GM18909 (cell line): ENCODE data around the gene GTPBP6.
"Not testable (repeated sequence)": the region's sequence is repeated elsewhere in the genome, so short reads cannot be mapped to it uniquely, and the experiment has no call there.

ENCODE experiments used
- ATAC-seq: cut with Tn5 transposase; IDR thresholded peaks from one replicate; pipeline ENCODE4 v1.9.1; 2021; ENCODE audit warnings: mild to moderate bottlenecking; ENCODE audit not compliant: unreplicated experiment, poor library complexity

GTPBP6 gene

DNA sequence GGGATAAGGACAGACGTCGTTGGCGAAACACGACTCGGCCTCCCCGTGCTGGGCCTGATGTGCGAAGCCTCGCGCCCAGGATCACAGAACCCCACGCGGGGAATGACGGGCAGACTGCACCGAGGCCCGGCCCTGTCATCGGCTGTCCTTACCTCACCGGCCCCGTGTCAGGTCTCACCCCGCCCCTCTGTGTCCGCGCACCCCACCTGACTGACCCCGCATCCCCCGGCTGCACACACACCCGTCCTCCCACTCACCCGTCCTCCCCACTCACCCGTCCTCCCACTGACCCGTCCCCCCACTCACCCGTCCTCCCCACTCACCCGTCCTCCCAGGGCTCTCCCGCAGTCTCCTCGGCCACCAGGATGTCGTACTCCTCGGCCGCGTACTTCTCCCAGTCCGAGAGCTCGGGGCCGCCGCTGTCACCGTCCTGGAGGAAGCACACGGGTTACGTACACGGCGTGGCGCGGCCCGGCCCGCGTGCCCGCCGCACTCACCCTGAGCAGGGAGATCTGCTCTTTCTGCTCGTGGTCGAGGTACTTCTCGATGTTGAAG, 19.8 kb upstream of the GTPBP6 start:
- no peak for ATAC-seq

DNA sequence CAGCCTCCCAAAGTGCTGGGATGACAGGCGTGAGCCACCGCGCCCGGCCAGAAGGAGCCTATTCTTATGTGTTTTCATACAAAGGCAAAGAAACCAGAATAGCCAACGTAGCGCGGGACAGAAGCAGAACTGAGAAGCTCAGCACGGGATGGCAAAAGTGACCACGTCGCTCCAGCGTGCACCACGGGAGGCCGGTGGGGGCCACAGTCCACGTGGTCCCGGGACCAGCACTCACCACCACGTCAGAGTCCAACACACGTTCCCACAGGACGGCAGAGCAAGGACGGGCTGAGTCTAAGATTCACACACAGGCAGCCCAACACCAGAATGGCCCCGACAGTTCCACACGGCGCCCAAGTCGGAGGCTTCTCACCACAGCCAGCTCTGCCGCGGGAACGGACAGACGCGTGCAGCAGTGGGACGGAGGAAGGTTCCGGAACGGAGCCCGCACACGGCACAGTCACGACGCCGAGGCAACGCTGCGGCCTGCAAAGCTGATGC, 18.8 kb upstream of the GTPBP6 start:
- ATAC-seq, result no peak

DNA sequence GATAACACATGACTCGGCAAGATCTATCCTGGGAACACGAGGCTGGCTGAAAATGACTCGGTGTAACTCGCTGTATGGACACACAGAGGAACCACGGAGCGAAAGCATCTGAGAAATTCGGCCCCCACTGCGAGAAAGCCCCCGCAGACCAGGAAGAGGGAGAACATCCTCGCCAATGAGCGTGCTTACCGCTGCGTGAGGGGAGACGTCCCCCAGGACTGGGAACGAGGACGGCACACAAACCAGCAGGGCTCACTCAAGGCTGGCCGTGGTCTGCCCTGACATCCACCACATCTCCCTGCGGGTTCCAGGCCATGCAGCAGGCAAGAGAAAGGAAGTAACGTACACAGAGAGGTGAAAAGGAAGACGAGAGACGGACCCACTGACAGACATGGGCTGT, 17.6 kb upstream of the GTPBP6 start:
- ATAC-seq, result no peak

DNA sequence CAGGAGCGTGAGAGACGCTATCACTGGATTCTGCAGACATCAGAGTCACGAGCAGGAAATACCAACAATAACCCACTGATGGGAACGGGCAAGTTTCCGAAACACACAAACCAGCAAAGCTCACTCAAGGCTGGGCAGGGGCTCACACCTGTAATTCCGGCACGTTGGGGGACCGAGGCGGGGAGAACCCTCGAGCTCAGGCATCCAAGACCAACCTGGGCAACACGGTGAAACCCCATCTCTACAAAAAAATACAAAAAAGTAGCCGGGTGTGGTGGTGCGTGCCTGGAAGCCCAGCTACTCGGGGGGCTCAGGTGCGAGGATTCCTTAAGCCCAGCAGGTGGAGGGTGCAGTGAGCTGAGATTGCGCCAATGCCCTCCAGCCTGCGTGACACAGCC, 17.2 kb upstream of the GTPBP6 start:
- ATAC-seq, result no peak

DNA sequence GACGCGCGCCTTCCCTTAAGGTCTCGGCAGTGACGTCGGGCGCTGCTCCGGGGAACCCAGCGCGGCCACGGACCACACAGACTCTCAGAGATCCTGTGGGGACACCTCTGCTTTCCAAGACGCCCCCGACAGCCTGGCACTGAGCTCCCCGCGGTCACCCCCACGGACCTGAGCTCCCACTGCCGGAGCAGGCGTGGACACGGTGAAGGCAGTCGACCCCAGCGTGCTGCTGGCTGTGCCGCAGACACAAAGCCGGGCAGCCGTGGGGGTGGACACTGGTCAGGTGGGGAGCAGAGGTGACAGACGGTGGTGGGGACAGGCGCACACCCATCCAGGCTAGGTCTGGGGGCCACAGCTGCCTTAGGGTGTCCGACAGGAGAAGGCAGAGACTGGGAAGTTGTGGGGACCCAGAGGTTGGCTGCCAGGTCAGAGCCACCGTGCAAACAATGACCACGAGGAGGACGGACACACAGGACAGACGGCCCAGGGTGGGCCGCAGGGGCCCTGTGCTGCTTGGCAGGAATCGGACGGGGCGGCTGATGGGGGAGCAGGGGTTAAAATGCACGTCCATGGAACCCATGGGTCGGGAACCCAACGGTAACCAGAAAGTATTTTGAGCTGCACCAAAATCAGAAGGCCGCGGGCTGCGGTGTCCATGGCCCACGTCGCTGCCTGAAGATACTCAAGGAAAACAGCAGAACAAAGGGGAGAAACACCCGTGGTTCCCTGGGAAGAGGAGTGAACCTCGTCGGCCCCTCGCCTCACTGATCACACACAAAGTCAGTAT, 16.6 kb upstream of the GTPBP6 start:
- ATAC-seq, result no peak

DNA sequence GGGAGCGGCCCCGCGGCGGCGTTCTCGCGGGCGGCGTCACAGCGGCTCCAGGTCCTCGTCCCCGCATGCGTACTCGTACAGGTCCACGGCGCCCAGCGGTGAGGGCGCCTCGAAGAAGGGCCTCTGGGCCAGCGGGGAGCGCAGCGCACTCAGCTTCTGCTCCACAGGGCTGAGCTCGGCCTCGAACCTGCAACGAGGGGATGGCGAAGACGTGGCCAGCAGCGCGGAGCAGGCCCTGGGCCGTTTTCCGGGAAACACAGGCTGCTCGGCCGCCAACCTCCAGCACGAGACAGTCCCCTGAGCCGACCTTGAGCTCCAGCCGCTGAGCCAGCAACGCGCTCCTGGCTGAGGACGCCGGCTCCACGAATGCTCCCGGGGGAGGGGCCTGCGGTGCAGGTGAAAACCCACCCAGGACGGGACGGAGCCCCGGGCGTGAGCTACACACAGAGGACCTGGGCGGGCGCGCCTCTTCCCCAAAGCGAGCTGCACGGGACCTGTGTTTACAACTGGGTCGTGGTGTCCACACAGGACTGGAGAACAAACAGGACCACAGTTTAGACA, 15.8 kb upstream of the GTPBP6 start:
- ATAC-seq, result no peak

DNA sequence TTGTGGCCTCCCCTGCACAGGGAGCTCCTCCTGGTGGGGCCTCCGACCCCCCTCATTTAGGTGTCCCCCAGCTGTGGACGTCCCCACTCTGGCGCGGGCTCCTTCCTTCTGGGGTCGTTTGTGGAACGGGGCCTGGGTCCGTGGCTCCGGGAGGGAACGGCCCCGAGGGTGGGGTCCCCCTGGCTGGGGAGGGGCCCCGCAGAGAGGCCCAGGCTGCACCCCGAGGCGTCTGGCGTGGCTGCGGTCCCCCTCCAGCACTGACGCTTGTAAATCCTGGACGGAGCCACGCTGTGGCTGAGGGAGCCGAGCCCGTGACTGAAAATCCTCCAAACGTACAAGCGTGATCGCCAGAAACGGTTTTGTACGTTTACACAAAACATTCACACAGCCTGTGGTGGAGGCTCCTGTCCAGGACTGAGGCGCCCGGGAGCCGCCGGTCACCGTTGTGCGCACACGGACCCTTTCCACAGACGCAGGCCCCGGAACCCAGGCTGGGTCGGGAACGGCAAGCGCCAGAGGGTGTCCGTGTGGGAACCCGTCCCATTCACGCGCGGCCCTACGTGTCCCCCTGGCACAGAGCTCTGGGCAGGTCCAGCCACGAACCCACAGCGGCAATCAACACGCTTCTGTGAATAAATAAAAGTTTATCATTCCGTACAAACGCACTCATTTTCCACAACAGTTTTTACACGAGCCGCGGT, 15.2 kb upstream of the GTPBP6 start:
- ATAC-seq, result no peak

DNA sequence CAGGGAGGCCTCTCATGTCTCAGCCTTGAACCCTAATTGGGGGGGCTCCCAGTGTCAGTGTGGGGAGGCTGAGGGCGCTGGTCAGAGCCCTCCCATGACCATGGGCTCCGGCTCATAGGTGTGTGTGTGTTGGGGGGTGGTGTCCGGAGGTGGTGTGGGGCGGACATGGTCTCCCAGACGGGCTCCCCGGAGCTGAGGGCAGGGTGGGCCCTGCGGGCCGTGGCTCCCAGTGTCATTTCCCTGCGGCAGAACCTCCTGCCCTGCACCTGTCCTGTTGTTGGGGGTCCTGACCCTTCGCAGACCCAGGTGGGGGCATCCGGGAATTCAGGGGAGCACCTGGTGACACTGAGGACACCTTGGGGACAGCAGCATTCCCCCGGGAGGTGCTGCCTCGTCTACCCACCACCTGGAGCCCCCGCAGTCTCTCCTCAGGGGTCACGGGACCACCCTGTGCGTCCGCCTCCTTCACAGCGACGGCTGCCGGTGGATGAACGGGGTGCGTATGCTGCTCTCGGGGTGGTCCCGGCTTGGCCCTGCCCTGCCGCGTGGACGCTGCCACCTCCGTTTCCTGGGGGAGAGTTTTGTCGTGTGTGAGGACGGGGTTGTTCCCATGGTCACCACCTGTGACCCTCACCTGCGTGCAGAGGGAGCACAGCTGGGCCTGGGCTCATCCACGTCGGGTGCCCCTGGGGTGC, 14.5 kb upstream of the GTPBP6 start:
- ATAC-seq, result no peak

DNA sequence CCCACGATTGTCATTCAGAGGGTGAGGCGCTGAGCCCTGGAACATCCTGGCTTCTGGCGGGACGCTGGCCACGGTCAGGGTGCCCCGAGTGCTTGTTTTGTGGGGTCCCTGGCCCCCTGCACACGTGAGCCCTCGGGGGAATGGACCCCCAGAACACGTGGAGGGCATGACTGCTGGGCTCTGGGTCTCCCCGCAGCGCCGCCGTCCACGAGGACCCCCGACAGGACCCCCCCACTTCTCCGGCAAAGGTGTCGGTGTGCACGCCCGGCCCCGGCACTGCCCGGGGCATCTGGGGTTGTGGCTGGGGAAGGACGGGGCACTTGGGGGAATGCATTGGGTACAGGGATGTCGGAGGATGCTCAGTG, 13.9 kb upstream of the GTPBP6 start:
- ATAC-seq, result no peak

DNA sequence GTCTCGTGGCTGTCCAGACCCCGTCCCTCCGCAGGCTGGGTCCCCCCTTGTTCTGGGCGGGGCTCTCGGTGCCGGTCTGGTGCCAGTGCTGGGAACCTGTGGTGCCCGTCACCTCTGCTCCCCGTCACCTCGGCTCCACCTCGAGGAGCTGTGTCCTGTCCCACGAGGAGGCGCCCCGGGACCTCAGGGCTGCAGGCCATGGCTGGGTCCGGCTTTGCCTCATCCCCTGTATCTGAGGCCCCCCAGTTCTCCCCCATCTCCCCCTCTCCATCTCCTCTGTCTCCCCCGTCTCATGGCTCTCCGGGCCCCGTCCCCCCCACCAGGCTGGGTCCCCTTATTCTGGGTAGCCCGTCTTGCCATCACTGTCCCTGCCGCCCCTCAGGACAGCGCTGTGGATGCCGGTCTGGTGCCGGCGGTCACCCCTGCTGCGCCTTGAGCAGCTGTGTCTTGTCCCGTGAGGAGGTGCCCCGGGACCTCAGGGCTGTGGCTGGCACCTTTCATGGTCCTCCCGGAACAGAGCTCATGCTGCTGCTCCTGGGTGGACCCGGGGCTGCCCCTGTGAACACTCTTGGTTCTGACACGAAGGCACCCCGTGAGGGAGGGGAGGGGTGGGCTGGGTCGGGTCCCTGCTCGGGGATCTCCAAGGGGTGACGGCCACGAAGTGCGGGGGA, 13.4 kb upstream of the GTPBP6 start:
- no peak for ATAC-seq

DNA sequence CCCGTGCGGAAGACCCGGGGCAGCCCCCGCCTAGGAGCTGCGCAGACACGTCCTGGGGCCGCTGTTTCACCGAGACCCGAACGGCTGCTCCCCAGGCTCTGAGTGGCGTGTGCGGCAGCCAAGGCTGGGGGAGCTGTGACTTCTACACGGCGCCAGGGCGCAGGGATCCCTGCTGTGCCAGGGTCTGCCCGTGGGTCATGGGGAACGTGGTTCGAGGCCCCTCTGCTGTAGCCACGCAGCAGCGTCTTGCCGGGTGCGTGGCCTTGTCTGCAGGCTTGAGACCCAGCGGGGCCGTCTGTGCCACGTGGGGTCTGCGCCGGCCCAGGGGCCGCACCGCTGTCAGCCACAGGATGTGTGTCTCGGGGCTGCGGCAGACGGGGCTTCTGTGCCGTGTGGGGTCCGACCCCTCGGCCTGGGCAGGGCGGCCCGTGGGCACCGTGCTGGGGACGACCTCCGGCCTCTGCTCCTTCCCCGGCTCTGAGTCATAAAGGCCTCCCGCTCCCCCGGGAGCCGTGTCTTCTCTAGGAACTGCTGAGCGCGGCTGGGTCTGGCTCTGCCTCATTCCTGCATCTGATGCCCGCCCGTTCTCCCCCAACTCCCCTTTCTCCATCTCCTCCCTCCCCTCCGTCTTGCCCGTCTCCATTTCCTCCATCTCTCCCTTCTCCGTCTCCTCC, 12.7 kb upstream of the GTPBP6 start:
- ATAC-seq, result no peak

DNA sequence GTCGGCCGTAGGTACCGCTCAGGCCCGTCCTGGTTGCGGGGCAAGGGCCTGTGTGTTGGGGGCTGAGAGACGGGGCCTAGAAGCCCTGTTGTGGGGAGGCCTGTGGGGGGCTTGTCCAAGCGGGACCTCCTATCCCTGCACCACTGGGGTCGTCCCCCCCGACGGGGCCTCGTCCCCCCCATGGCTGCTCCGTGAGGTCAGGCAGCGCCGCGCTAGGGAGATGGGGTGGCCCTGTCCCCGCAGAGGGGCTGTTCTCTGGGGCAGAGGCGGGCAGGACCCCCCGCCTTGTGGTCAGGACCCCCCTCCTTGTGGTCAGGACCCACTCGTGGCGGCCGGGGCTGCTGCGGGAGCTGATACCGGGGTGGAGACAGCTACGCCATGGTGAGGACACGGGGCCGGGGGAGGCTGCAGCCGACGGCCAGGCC, 12.1 kb upstream of the GTPBP6 start:
- ATAC-seq, result no peak

DNA sequence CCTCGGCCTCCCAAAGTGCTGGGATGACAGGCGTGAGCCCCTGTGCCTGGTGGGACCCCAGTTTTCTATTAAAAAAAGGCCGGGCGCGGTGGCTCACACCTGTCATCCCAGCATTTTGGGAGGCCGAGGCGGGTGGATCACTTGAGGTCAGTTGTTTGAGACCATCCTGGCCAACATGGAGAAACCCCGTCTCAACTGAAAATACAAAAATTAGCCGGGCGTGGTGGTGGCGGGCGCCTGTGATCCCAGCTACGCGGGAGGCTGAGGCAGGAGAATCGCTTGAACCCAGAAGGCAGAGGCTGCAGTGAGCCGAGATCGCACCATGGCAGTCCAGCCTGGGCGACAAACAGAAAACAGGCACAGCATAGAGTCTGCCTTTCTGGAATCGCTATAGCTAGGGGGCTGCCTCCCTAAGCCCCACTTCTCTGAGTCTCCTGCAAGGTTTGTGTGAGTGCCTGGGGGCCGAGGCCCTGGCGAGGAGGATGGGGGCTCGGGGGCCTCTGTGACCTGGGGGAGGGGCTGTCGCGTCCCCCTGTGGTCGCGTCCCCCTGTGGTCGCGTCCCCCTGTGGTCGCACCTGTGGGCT, 11.6 kb upstream of the GTPBP6 start:
- not testable (repeated sequence) for ATAC-seq

DNA sequence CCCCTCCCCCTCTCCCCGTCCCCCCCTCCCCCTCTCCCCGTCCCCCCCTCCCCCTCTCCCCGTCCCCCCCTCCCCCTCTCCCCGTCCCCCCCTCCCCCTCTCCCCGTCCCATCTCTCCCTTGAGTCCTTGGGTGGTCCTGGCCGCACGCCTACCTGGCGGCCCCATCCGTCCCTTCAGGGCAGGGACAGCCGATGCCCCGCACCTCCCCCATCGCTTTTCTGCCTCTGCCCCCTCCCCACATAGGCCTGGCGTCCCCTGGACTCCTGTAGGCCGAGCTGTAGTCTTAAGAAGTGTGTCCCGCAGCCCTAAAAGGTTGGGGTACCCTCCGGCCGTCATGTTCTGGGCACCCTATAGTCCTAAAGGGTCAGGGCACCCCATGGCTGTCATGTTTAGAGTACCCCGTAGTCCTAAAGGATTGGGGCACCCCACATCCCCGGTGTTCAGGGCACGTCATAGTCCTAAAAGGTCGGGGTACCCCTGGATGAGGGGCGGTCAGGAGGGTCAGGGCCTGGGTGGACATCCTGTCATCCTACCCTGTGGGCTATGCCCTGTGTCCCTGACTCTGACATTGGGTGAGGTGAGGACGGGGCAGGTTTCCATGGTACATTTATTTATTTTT, 10.8 kb upstream of the GTPBP6 start:
- no peak for ATAC-seq

DNA sequence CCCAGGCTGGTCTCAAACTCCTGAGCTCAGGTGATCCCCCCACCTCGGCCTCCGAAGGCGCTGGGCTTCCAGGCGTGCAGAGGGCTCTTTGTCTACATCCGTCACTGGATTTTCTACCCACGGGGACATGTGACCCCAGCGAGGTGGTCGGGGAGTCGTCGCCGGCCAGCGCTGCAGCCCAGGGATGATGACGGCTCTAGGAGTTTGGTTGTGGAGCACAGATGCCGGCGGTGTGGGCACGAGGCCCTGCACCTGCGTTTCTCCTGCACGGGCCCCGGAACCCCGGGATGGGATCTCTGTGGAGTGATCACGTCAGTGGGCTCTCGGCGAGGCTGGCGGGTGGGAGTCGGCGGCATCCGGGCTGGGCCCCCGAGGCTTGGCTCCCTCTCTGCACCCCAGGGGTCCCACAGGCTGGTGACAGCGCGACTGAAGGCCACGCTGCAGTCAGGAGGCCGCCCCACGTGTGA, 9.1 kb upstream of the GTPBP6 start:
- no peak for ATAC-seq

DNA sequence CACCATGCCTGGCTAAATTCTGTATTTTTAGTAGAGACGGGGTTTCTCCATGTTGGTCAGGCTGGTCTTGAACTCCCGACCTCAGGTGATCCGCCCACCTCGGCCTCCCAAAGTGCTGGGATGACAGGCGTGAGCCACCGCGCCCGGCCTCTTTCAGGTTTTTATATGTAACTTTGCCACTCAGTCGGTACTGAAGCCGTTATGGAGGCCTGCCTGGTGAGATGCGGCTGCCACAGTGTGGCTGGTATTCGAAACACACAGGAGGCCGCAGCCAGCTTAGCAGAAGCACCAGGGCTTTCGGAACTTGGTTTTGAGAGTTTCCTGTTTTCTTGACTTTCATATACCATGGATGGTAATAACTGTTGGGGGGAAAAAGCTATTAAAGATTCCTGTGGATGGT, 6.1 kb upstream of the GTPBP6 start:
- not testable (repeated sequence) for ATAC-seq

DNA sequence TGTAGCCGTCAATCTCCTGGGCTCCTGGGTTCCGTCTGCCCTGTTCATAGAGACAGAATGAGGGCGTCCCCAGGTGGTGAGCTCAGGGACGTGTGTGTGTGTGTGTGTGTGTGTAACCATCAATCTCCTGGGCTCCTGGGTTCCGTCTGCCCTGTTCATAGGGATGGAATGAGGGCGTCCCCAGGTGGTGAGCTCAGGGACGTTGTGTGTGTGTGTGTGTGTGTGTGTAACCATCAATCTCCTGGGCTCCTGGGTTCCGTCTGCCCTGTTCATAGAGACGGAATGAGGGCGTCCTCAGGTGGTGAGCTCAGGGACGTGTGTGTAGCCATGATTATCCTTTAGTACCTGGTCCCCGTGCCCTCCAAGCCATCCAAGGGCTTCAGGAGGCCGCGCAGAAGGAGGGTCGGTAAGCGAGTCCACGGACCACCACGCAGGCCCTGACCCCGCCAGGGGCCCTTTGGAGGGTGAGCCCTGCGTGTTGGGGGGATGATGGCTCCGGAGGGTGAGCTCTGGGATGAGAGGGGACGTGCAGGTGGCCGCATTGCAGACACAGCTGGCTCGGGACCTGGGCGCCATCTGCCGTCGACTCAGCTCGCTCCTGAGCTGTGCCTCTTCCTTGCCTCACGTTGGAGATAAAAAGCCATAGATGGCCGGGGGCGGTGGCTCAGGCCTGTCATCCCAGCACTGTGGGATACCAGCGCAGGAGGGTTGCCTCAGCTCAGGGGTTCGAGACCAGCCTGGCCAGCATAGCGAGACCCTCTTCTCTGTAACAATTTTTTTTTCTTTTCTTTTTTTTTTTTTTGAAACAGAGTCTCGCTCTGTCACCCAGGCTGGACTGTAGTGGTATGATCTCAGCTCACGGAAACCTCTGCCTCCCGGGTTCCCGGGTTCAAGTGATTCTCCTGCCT, 5.4 kb upstream of the GTPBP6 start:
- no peak for ATAC-seq
